AG04450 (cell line): ENCODE data around the gene RSAD2. TPM values are rescaled to one million over a fixed set of nuclear protein-coding genes. Genes with fewer than 3 reads are reported as not detected.

ENCODE experiments used
- CTCF ChIA-PET: fragments of 300-600, 350-600 bp; formaldehyde crosslinking; extraction: SDS; loops from one replicate; lab custom pipeline; 2022; ENCODE audit warnings: antibody characterized with exemption, inconsistent platforms; lab: Charles Lee
- POLR2A ChIA-PET: fragments of 350-600 bp; formaldehyde crosslinking; extraction: SDS; loops from one replicate; lab custom pipeline; 2021; ENCODE audit warnings: antibody characterized with exemption, inconsistent platforms; lab: Yijun Ruan, JAX
- DNase-seq: peaks from one replicate; pipeline ENCODE4 v3.0.0-alpha.2; 2011; ENCODE audit warnings: low read depth, low spot score
- H3K27ac ChIP-seq: one replicate; pipeline ENCODE4 v1.5.1; 2012; ENCODE audit warnings: low read depth, low read length, control low read depth
- H3K27me3 ChIP-seq: one replicate; pipeline ENCODE4 v1.6.0; 2012; ENCODE audit warnings: low read length; ENCODE audit not compliant: control insufficient read depth, insufficient read depth
- H3K4me3 ChIP-seq: 2 replicates; pipeline ENCODE4 v1.5.1; 2011; ENCODE audit warnings: mild to moderate bottlenecking, low read depth, low read length, control low read depth
- H3K9me3 ChIP-seq: 2 replicates; pipeline ENCODE4 v1.5.1; 2012; ENCODE audit warnings: low read length; ENCODE audit not compliant: control insufficient read depth, insufficient read depth
- CTCF ChIP-seq: IDR thresholded peaks from 2 replicates; pipeline ENCODE4 v1.5.1; 2011; ENCODE audit warnings: low read depth, low read length, control low read depth, inconsistent platforms
- polyA plus RNA-seq: library from polyadenylated mRNA; depleted of rRNA; stranded (reverse); fragments of >200 nt; gene quantifications from 2 replicates; pipeline ENCODE4 v1.2.3, GENCODE V29; 2011

The RSAD2 gene
- polyA plus RNA-seq, 1 experiment: not detected

DNA sequence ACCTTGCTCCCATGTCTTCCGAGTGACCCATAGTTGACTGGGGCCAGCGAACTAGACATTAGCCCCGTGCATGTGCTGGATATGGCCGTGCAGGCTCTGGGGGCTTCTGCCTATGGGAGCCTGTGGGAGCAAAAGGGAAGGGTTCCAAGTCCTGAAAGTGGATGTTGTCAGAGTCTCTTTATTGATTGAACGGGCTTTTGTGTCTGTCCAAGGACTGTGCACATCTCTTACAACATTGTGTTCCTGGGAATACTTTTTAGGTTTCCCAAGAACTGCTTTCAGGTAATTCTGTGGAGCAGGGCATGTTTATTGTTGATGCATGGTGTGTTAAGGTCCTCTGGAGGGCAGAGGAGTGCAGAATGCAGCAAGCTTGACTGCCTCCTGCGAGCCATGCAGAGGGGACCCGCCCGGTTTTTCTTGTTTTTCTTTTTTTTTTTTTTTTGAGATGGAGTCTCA lies 44.7 kb downstream of the RSAD2 start:
- ChIA-PET POLR2A (no interaction called here), CTCF (no interaction called here)
- H3K27ac ChIP-seq: no peak overlapping the region
- H3K9me3 ChIP-seq: no peaks in the 10 kb centered on the region; the same call in 1 of the 2 replicates
- DNase-seq: no peak
- no peak overlapping the region for H3K4me3 ChIP-seq
- H3K27me3 ChIP-seq: peaks cover 8% of the 10 kb centered on the region
- TF ChIP-seq CTCF: no peak

- Histone ChIP-seq H3K27me3 (peaks cover 8% of the 10 kb centered on the region), H3K4me3 (no peak overlapping the region), H3K27ac (no peak overlapping the region), H3K9me3 (no peaks in the 10 kb centered on the region)
- ChIA-PET POLR2A (no interaction called here), CTCF (no interaction called here)
- DNase-seq: no peak
- no peak for TF ChIP-seq CTCF
Observed at GRCh38 chr2:6923319-6923718, 45.7 kb downstream of the RSAD2 start.

- Histone ChIP-seq H3K27me3 (peaks cover 4% of the 10 kb centered on the region), H3K27ac (no peak overlapping the region), H3K9me3 (no peaks in the 10 kb centered on the region), H3K4me3 (no peak overlapping the region)
- DNase-seq: no peak
- POLR2A ChIA-PET: no interaction called here
- CTCF ChIA-PET: no interaction called here
- TF ChIP-seq CTCF: no peak
Observed at GRCh38 chr2:6924101-6924923, 46.7 kb downstream of the RSAD2 start.

DNA sequence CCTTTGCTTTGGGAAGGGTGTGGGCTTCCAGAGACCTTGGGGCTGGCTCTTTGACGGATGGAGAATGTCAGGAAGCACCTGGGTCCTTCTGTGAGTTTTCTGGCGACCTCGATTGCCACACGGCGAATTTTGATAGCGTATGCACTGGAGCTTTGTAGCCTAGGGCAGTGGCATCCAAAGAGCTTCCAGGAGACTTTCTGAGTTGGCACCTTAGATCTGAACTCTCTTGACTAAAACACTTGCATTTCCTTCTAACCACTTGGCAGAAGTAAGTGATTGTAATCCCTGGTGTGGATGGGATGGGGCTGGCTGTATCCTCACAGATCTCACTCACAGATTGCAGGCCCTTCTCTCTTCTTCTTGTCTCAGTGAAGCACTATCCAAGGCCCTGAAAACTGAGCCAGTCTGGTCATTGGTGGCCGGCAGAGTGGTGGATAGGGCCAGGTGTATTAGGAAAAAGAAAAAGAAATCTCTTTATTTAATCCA lies 47.4 kb downstream of the RSAD2 start:
- no peak overlapping the region for H3K27ac ChIP-seq
- no peak for DNase-seq
- H3K4me3 ChIP-seq: no peak overlapping the region
- no peak for TF ChIP-seq CTCF
- ChIA-PET CTCF (no interaction called here), POLR2A (no interaction called here)
- H3K9me3 ChIP-seq: no peaks in the 10 kb centered on the region
- H3K27me3 ChIP-seq: no peaks in the 10 kb centered on the region

DNA sequence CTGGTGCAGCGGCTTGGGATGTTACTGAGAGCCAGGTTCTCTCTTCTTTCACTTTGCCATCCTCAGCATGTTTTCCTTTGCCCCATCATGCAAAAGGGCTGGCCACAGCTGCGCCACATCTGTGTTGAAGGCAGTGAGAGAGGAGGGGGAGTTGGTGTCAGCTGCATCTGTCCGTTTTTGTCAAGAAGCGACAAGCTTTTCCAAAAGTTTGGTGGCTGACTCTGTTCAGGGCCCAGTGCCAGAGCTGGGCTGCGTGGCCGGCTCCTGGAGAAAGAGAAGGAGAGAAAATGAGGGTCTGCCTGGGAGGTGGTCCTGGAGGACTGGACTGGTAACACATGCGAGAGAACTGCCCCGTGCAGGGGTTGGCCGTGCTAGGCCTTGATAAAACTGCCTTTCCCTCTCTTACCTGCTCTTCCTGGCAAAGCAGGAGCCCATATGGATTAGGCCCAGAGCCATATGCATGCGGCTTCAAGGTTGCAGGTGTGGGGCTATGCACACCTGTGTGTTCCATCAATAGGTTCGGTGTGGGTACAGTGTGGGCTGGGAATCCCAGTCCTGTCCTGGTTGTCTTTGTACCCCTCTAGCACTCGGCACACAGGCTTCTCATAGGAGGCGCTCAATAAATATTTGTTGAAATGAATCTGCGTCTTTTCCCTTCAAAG lies 48.6 kb downstream of the RSAD2 start:
- no peak for DNase-seq
- POLR2A ChIA-PET: no interaction called here

More for the DNA sequence above, 48.6 kb downstream of the RSAD2 start:
- H3K27me3 ChIP-seq: no peaks in the 10 kb centered on the region
- no peak overlapping the region for H3K27ac ChIP-seq
- no peaks in the 10 kb centered on the region for H3K9me3 ChIP-seq
- no peak for TF ChIP-seq CTCF
- H3K4me3 ChIP-seq: no peak overlapping the region
- CTCF ChIA-PET: no interaction called here
